Measurements from ENCODE around the gene STRN4.

STRN4 gene

GRCh38 chr19:46727757-46728156 is 18.5 kb downstream of the STRN4 start:
- TF ChIP-seq CTCF (conservative IDR thresholded peaks at IDR 0.05), result no peak
- TF ChIP-seq ZFX (IDR thresholded peaks at IDR 0.05), result no peak
- no peak overlapping the region for H3K27ac ChIP-seq

- TF ChIP-seq CTCF (conservative IDR thresholded peaks at IDR 0.05), result no peak
- no peak for TF ChIP-seq ZFX (IDR thresholded peaks at IDR 0.05)
- no peak overlapping the region for H3K27ac ChIP-seq
Observed at GRCh38 chr19:46726971-46727501, 19.2 kb downstream of the STRN4 start.

GRCh38 chr19:46726551-46726950 is 19.7 kb downstream of the STRN4 start:
- H3K27ac ChIP-seq, result no peak overlapping the region
- no peak for TF ChIP-seq CTCF (conservative IDR thresholded peaks at IDR 0.05)
- TF ChIP-seq ZFX (IDR thresholded peaks at IDR 0.05), result no peak

- H3K27ac ChIP-seq, result no peak overlapping the region
Observed at GRCh38 chr19:46725859-46726393, 20.3 kb downstream of the STRN4 start.

GRCh38 chr19:46725036-46725820 is 21.0 kb downstream of the STRN4 start:
- TF ChIP-seq ZFX (IDR thresholded peaks at IDR 0.05), result no peak
- TF ChIP-seq CTCF (conservative IDR thresholded peaks at IDR 0.05), result no peak
- no peak overlapping the region for H3K27ac ChIP-seq

More at GRCh38 chr19:46725859-46726393, 20.3 kb downstream of the STRN4 start:
- TF ChIP-seq CTCF (conservative IDR thresholded peaks at IDR 0.05) (no peak), ZFX (IDR thresholded peaks at IDR 0.05) (no peak)

GRCh38 chr19:46724468-46724867 is 21.8 kb downstream of the STRN4 start:
- TF ChIP-seq CTCF (conservative IDR thresholded peaks at IDR 0.05) (no peak), ZFX (IDR thresholded peaks at IDR 0.05) (no peak)
- H3K27ac ChIP-seq, result no peak overlapping the region

GRCh38 chr19:46723471-46723870 is 22.8 kb downstream of the STRN4 start:
- H3K27ac ChIP-seq, result no peak overlapping the region
- no peak for TF ChIP-seq ZFX (IDR thresholded peaks at IDR 0.05)
- no peak for TF ChIP-seq CTCF (conservative IDR thresholded peaks at IDR 0.05)

All from C4-2B (cell line).